GM06990 (cell line): ENCODE data around the gene MAG.

Source experiments
- DNase-seq: peaks from one replicate; pipeline ENCODE4 v3.0.0-alpha.2; 2011; ENCODE audit not compliant: insufficient read length; ENCODE audit errors: extremely low read depth
- H3K27me3 ChIP-seq: replicated peaks from 2 replicates; pipeline ENCODE4 v1.6.0; 2011; ENCODE audit warnings: low read length; ENCODE audit not compliant: control insufficient read depth, insufficient read depth
- H3K36me3 ChIP-seq: 2 replicates; pipeline ENCODE4 v1.5.1; 2011; ENCODE audit warnings: low read length; ENCODE audit not compliant: control insufficient read depth, insufficient read depth
- H3K4me3 ChIP-seq: replicated peaks from 2 replicates; pipeline ENCODE4 v1.5.1; 2011; ENCODE audit warnings: low read depth, mild to moderate bottlenecking, control low read depth, low read length
- CTCF ChIP-seq: IDR thresholded peaks from 2 replicates; pipeline ENCODE4 v1.5.1; 2011; ENCODE audit warnings: low read length, control low read depth, mild to moderate bottlenecking, inconsistent platforms; ENCODE audit not compliant: insufficient read depth, poor library complexity, severe bottlenecking

Gene MAG

GRCh38 chr19:35297515-35297848 is 5.5 kb downstream of the MAG start:
- Histone ChIP-seq H3K4me3 (no peak overlapping the region), H3K36me3 (no peaks in the 10 kb centered on the region), H3K27me3 (no peaks in the 10 kb centered on the region)
- no peak for TF ChIP-seq CTCF
- no peak for DNase-seq

GRCh38 chr19:35297922-35298321 is 6.0 kb downstream of the MAG start:
- H3K36me3 ChIP-seq, result no peaks in the 10 kb centered on the region
- no peak for DNase-seq
- no peaks in the 10 kb centered on the region for H3K27me3 ChIP-seq
- H3K4me3 ChIP-seq, result no peak overlapping the region
- TF ChIP-seq CTCF, result no peak

GRCh38 chr19:35298561-35298972 is 6.6 kb downstream of the MAG start:
- Histone ChIP-seq H3K27me3 (no peaks in the 10 kb centered on the region), H3K4me3 (no peak overlapping the region), H3K36me3 (no peaks in the 10 kb centered on the region)
- TF ChIP-seq CTCF, result no peak
- DNase-seq, result no peak

DNA sequence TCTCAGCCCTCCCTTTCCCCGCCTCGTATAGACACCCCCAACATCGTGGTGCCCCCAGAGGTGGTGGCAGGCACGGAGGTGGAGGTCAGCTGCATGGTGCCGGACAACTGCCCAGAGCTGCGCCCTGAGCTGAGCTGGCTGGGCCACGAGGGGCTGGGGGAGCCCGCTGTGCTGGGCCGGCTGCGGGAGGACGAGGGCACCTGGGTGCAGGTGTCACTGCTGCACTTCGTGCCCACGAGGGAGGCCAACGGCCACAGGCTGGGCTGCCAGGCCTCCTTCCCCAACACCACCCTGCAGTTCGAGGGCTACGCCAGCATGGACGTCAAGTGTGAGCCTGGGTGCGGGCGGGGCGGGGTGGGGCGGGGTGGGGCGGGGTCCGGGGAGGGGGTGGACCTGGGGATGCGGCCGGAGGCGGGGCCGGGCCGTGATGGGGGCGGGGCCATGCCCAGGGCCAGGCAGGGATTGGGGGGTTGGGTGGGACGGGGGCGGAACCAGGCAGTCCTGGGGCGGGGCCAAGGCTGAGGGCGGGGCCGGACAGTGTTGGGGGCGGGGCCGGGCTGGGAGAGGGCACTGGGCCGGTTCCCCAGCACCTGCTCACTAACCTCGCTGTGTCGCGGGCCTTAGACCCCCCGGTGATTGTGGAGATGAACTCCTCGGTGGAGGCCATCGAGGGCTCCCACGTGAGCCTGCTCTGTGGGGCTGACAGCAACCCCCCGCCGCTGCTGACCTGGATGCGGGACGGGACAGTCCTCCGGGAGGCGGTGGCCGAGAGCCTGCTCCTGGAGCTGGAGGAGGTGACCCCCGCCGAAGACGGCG is 7.8 kb downstream of the MAG start:
- no peak for TF ChIP-seq CTCF
- Histone ChIP-seq H3K4me3 (no peak overlapping the region), H3K36me3 (no peaks in the 10 kb centered on the region), H3K27me3 (no peaks in the 10 kb centered on the region)
- no peak for DNase-seq

GRCh38 chr19:35300339-35300649 is 8.3 kb downstream of the MAG start:
- no peak for DNase-seq
- TF ChIP-seq CTCF, result no peak
- Histone ChIP-seq H3K27me3 (no peaks in the 10 kb centered on the region), H3K36me3 (no peaks in the 10 kb centered on the region), H3K4me3 (no peak overlapping the region)

GRCh38 chr19:35301961-35302360 is 10.0 kb downstream of the MAG start:
- DNase-seq, result no peak
- Histone ChIP-seq H3K27me3 (no peaks in the 10 kb centered on the region), H3K4me3 (no peak overlapping the region), H3K36me3 (no peaks in the 10 kb centered on the region)
- no peak for TF ChIP-seq CTCF
